Ascending aorta (tissue), 2 donors: ENCODE results near the gene KCNN3. TPM values are rescaled to one million over a fixed set of nuclear protein-coding genes. Genes with fewer than 3 reads are reported as not detected.

ENCODE experiments used
- DNase-seq, 2 donors: peaks; one replicate each; pipeline ENCODE4 v3.0.0-alpha.2; 2019; ENCODE audit warnings: low spot score in 2 of 2
- H3K27ac ChIP-seq, 2 donors: fragments of 200-600 bp; sonication (generic); one replicate each; pipeline ENCODE4 v1.5.1; 2016 to 2017; ENCODE audit warnings: mild to moderate bottlenecking in 1 of 2
- H3K27me3 ChIP-seq: fragments of 200-600 bp; sonication (generic); one replicate; pipeline ENCODE4 v1.5.1; 2017
- H3K36me3 ChIP-seq, 2 donors: fragments of 200-600 bp; sonication (generic); one replicate each; pipeline ENCODE4 v1.5.1; 2016
- H3K4me1 ChIP-seq, 2 donors: fragments of 200-600 bp; sonication (generic); one replicate each; pipeline ENCODE4 v1.5.1; 2016 to 2017; ENCODE audit warnings: mild to moderate bottlenecking in 1 of 2
- H3K4me3 ChIP-seq, 2 donors: fragments of 200-600 bp; sonication (generic); one replicate each; pipeline ENCODE4 v1.5.1; 2016 to 2017; ENCODE audit warnings: mild to moderate bottlenecking in 1 of 2
- H3K9me3 ChIP-seq, 2 donors: fragments of 200-600 bp; sonication (generic); one replicate each; pipeline ENCODE4 v1.5.1; 2016
- CTCF ChIP-seq, 3 experiments: fragments of 200-600 bp in 2 of 3; fragments of 450-650 bp in 1 of 3; sonication (generic) in 2 of 3; IDR thresholded peaks; one replicate each; pipeline ENCODE4 v1.5.1; 2016 to 2019; ENCODE audit warnings: antibody characterized with exemption in 3 of 3, mild to moderate bottlenecking in 1 of 3, moderate library complexity in 1 of 3
- intact Hi-C: fragments of 100-400 bp; cut with DNase I; formaldehyde crosslinking; loops from one replicate; pipeline ENCODE4 v1.15.1; 2023
- total RNA-seq: library from RNA; depleted of rRNA; stranded (reverse); fragments of >200 nt; gene quantifications from one replicate; pipeline ENCODE4 v1.1.0, GENCODE V29; 2016

Gene KCNN3
- total RNA-seq, 1 donor from 2014 or later: 24.6 TPM

GRCh38 chr1:154840269-154841176 is 29.6 kb downstream of the KCNN3 start:
- intact Hi-C loops: no loop called here
- Histone ChIP-seq H3K4me1 (no peaks in the 10 kb centered on the region), H3K4me3 (no peak overlapping the region), H3K27me3 (no peaks in the 10 kb centered on the region), H3K36me3 (no peaks in the 10 kb centered on the region), H3K27ac (no peak overlapping the region), H3K9me3 (no peaks in the 10 kb centered on the region)
- TF ChIP-seq CTCF (IDR thresholded peaks at IDR 0.05): no peak
- no peak for DNase-seq

GRCh38 chr1:154839691-154840090 is 30.4 kb downstream of the KCNN3 start:
- Histone ChIP-seq H3K36me3 (no peaks in the 10 kb centered on the region), H3K27ac (no peak overlapping the region), H3K9me3 (no peaks in the 10 kb centered on the region), H3K4me3 (no peak overlapping the region), H3K4me1 (no peaks in the 10 kb centered on the region), H3K27me3 (no peaks in the 10 kb centered on the region)
- DNase-seq: no peak
- TF ChIP-seq CTCF (IDR thresholded peaks at IDR 0.05): no peak
- intact Hi-C loops: no loop called here

DNA sequence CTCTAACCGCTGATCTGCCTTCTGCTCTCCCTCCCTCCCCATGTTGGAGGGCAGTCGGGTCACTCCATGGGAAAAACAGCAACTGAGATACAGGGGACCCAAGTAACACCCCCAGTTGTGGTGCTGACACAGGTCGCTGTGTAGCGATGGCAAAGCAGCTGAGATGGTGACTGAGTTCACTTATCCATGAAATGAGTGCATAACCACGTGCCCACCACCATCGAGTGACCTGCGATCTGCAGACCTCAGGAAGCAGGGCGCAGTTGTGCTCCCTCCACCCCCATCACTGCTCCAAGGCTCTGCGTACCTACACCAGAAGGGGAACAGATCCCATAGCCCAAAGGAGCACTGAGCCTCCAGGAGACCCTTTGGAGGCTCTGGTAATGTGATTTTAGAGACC is 31.1 kb downstream of the KCNN3 start:
- no peak for DNase-seq
- Histone ChIP-seq H3K4me3 (no peak overlapping the region), H3K36me3 (no peaks in the 10 kb centered on the region), H3K4me1 (no peaks in the 10 kb centered on the region), H3K9me3 (no peaks in the 10 kb centered on the region), H3K27ac (no peak overlapping the region), H3K27me3 (no peaks in the 10 kb centered on the region)
- intact Hi-C loops: no loop called here
- no peak for TF ChIP-seq CTCF (IDR thresholded peaks at IDR 0.05)

DNA sequence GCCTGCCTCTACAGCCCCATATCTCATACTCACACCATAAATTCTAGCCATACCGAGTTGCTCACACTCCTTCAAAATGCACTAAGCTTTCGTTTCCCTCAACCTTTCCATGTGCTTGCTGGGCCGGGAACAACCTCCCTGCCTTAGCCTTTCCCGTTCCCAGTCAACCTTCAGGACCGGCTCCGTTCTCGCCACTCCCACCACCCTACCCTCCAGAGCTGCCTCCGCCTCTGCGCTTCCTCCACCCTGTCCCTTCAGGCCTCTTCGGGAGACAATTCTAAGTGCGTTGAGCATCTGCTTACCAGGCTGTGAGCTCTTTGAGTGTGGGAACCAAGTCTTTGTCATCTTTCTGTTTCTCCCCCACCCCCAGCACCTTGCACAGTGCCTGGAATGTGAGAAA is 31.6 kb downstream of the KCNN3 start:
- Histone ChIP-seq H3K9me3 (no peaks in the 10 kb centered on the region), H3K36me3 (no peaks in the 10 kb centered on the region), H3K27me3 (no peaks in the 10 kb centered on the region), H3K4me3 (no peak overlapping the region), H3K27ac (no peak overlapping the region), H3K4me1 (no peaks in the 10 kb centered on the region)
- no peak for TF ChIP-seq CTCF (IDR thresholded peaks at IDR 0.05)
- DNase-seq: no peak
- intact Hi-C loops: no loop called here

GRCh38 chr1:154837672-154838171 is 32.4 kb downstream of the KCNN3 start:
- Histone ChIP-seq H3K4me1 (no peaks in the 10 kb centered on the region), H3K36me3 (no peaks in the 10 kb centered on the region), H3K27me3 (no peaks in the 10 kb centered on the region), H3K9me3 (no peaks in the 10 kb centered on the region), H3K27ac (no peak overlapping the region), H3K4me3 (no peak overlapping the region)
- no peak for TF ChIP-seq CTCF (IDR thresholded peaks at IDR 0.05)
- DNase-seq: no peak
- intact Hi-C loops: no loop called here
